ENCODE results near the gene SLC6A12. TPM values are rescaled to one million over a fixed set of nuclear protein-coding genes. Genes with fewer than 3 reads are reported as not detected.

SLC6A12 gene
- total RNA-seq, 1 experiment from 2014 or later = 0.79 TPM

DNA sequence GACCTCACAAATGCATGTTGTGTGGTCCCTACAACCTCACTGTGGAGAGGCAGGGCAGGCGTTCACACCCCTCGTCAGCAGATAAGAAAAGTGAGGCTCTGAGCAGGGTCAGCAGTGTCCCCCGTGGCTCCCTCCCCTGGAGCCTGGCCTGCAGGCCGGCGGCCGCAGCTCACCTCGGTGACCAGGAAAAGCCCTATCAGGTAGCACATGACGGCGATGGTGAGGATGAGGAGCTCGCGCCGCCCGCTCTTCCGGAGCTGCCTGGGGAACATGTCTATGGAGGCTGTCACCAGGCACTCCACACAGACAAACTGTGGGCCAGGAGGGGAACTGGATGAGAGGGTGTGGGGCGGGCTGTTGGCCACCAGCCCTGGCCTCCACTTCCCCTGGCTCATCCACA is 18.0 kb downstream of the SLC6A12 start (continued):
- TF ChIP-seq KAT7 (CRISPR knock-in tag; IDR thresholded peaks at IDR 0.05; ENCODE audit: borderline replicate concordance) (no peak), MYBL2 (CRISPR knock-in tag; IDR thresholded peaks at IDR 0.05) (no peak), NR3C1 (CRISPR knock-in tag; conservative IDR thresholded peaks at IDR 0.05; ENCODE audit: low read depth) (no peak), TEAD4 (CRISPR knock-in tag; IDR thresholded peaks at IDR 0.05) (no peak)
- TF ChIP-seq, protein P1, sequence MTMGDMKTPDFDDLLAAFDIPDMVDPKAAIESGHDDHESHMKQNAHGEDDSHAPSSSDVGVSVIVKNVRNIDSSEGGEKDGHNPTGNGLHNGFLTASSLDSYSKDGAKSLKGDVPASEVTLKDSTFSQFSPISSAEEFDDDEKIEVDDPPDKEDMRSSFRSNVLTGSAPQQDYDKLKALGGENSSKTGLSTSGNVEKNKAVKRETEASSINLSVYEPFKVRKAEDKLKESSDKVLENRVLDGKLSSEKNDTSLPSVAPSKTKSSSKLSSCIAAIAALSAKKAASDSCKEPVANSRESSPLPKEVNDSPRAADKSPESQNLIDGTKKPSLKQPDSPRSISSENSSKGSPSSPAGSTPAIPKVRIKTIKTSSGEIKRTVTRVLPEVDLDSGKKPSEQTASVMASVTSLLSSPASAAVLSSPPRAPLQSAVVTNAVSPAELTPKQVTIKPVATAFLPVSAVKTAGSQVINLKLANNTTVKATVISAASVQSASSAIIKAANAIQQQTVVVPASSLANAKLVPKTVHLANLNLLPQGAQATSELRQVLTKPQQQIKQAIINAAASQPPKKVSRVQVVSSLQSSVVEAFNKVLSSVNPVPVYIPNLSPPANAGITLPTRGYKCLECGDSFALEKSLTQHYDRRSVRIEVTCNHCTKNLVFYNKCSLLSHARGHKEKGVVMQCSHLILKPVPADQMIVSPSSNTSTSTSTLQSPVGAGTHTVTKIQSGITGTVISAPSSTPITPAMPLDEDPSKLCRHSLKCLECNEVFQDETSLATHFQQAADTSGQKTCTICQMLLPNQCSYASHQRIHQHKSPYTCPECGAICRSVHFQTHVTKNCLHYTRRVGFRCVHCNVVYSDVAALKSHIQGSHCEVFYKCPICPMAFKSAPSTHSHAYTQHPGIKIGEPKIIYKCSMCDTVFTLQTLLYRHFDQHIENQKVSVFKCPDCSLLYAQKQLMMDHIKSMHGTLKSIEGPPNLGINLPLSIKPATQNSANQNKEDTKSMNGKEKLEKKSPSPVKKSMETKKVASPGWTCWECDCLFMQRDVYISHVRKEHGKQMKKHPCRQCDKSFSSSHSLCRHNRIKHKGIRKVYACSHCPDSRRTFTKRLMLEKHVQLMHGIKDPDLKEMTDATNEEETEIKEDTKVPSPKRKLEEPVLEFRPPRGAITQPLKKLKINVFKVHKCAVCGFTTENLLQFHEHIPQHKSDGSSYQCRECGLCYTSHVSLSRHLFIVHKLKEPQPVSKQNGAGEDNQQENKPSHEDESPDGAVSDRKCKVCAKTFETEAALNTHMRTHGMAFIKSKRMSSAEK (CRISPR knock-in tag; IDR thresholded peaks at IDR 0.05; ENCODE audit: borderline replicate concordance) = no peak
- TF ChIP-seq, protein P2, sequence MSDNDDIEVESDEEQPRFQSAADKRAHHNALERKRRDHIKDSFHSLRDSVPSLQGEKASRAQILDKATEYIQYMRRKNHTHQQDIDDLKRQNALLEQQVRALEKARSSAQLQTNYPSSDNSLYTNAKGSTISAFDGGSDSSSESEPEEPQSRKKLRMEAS (CRISPR knock-in tag; IDR thresholded peaks at IDR 0.05) = no peak
- TF ChIP-seq, protein P3, sequence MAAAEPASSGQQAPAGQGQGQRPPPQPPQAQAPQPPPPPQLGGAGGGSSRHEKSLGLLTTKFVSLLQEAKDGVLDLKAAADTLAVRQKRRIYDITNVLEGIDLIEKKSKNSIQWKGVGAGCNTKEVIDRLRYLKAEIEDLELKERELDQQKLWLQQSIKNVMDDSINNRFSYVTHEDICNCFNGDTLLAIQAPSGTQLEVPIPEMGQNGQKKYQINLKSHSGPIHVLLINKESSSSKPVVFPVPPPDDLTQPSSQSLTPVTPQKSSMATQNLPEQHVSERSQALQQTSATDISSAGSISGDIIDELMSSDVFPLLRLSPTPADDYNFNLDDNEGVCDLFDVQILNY (CRISPR knock-in tag; IDR thresholded peaks at IDR 0.05) = no peak

DNA sequence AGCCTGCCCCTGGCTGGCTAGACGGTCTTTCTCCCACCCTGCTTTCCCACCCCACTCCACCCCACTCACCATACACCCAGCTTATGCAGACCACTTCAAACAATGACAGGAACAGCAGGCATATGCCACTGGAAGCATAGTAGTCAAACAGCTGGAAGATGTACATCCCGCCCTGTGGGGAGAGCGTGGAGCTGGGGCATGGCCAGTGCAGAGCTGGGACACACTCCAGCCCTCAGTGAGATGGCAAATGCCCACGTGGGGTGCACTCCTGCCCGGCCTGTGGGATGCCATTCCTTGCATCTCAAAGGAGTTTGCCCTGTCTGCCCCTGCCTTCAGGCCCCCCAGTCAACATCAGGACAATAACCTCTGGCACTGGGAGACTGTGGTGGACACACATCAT is 18.8 kb downstream of the SLC6A12 start:
- CTCF ChIA-PET = interaction anchor here (1.2 to 2.1 kb wide), 2 partner anchors 25 to 42 kb away, joined by 3 to 10 read pairs; no protein-coding TSS in a partner anchor
- 0 out of 2 replicates have a peak, but pooled peaks cover 5% of the 10 kb centered on the region for H3K9me3 Mint-ChIP-seq
- H3K36me3 Mint-ChIP-seq = no peaks in the 10 kb centered on the region
- H3K4me3 Mint-ChIP-seq = no peak overlapping the region
- H3K27ac Mint-ChIP-seq = no peak overlapping the region
- H3K4me1 Mint-ChIP-seq = peaks cover 7% of the 10 kb centered on the region
- H3K27me3 Mint-ChIP-seq (ENCODE audit: low read depth) = peaks cover 15% of the 10 kb centered on the region
- ATAC-seq (no peak), DNase-seq (ENCODE audit: low spot score) (no peak)
- POLR2A ChIA-PET = no interaction called here
- TF ChIP-seq, protein P1 (CRISPR knock-in tag; IDR thresholded peaks at IDR 0.05; ENCODE audit: borderline replicate concordance) = no peak
- TF ChIP-seq SMAD3 (CRISPR knock-in tag; IDR thresholded peaks at IDR 0.05; ENCODE audit: borderline replicate concordance) (no peak), TEAD4 (CRISPR knock-in tag; IDR thresholded peaks at IDR 0.05) (no peak), SP1 (CRISPR knock-in tag; conservative IDR thresholded peaks at IDR 0.05) (no peak), ZNF423 (CRISPR knock-in tag; IDR thresholded peaks at IDR 0.05) (no peak), SMAD4 (CRISPR knock-in tag; IDR thresholded peaks at IDR 0.05) (no peak), PRRX2 (CRISPR knock-in tag; IDR thresholded peaks at IDR 0.05) (no peak), GABPB1 (CRISPR knock-in tag; IDR thresholded peaks at IDR 0.05) (no peak), ESRRA (CRISPR knock-in tag; IDR thresholded peaks at IDR 0.05; ENCODE audit: borderline replicate concordance) (no peak)
- TF ChIP-seq, protein P4, sequence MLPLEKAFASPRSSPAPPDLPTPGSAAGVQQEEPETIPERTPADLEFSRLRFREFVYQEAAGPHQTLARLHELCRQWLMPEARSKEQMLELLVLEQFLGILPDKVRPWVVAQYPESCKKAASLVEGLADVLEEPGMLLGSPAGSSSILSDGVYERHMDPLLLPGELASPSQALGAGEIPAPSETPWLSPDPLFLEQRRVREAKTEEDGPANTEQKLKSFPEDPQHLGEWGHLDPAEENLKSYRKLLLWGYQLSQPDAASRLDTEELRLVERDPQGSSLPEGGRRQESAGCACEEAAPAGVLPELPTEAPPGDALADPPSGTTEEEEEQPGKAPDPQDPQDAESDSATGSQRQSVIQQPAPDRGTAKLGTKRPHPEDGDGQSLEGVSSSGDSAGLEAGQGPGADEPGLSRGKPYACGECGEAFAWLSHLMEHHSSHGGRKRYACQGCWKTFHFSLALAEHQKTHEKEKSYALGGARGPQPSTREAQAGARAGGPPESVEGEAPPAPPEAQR (CRISPR knock-in tag; IDR thresholded peaks at IDR 0.05) = no peak
- TF ChIP-seq, protein P5, sequence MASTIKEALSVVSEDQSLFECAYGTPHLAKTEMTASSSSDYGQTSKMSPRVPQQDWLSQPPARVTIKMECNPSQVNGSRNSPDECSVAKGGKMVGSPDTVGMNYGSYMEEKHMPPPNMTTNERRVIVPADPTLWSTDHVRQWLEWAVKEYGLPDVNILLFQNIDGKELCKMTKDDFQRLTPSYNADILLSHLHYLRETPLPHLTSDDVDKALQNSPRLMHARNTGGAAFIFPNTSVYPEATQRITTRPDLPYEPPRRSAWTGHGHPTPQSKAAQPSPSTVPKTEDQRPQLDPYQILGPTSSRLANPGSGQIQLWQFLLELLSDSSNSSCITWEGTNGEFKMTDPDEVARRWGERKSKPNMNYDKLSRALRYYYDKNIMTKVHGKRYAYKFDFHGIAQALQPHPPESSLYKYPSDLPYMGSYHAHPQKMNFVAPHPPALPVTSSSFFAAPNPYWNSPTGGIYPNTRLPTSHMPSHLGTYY (CRISPR knock-in tag; IDR thresholded peaks at IDR 0.05) = no peak
- TF ChIP-seq, protein P6, sequence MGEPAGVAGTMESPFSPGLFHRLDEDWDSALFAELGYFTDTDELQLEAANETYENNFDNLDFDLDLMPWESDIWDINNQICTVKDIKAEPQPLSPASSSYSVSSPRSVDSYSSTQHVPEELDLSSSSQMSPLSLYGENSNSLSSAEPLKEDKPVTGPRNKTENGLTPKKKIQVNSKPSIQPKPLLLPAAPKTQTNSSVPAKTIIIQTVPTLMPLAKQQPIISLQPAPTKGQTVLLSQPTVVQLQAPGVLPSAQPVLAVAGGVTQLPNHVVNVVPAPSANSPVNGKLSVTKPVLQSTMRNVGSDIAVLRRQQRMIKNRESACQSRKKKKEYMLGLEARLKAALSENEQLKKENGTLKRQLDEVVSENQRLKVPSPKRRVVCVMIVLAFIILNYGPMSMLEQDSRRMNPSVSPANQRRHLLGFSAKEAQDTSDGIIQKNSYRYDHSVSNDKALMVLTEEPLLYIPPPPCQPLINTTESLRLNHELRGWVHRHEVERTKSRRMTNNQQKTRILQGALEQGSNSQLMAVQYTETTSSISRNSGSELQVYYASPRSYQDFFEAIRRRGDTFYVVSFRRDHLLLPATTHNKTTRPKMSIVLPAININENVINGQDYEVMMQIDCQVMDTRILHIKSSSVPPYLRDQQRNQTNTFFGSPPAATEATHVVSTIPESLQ (CRISPR knock-in tag; IDR thresholded peaks at IDR 0.05) = no peak
- TF ChIP-seq, protein P7, sequence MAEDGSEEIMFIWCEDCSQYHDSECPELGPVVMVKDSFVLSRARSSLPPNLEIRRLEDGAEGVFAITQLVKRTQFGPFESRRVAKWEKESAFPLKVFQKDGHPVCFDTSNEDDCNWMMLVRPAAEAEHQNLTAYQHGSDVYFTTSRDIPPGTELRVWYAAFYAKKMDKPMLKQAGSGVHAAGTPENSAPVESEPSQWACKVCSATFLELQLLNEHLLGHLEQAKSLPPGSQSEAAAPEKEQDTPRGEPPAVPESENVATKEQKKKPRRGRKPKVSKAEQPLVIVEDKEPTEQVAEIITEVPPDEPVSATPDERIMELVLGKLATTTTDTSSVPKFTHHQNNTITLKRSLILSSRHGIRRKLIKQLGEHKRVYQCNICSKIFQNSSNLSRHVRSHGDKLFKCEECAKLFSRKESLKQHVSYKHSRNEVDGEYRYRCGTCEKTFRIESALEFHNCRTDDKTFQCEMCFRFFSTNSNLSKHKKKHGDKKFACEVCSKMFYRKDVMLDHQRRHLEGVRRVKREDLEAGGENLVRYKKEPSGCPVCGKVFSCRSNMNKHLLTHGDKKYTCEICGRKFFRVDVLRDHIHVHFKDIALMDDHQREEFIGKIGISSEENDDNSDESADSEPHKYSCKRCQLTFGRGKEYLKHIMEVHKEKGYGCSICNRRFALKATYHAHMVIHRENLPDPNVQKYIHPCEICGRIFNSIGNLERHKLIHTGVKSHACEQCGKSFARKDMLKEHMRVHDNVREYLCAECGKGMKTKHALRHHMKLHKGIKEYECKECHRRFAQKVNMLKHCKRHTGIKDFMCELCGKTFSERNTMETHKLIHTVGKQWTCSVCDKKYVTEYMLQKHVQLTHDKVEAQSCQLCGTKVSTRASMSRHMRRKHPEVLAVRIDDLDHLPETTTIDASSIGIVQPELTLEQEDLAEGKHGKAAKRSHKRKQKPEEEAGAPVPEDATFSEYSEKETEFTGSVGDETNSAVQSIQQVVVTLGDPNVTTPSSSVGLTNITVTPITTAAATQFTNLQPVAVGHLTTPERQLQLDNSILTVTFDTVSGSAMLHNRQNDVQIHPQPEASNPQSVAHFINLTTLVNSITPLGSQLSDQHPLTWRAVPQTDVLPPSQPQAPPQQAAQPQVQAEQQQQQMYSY (CRISPR knock-in tag; IDR thresholded peaks at IDR 0.05) = no peak
